K562 (cell line): ENCODE results near the gene CEP250. TPM values are rescaled to one million over a fixed set of nuclear protein-coding genes. Genes with fewer than 3 reads are reported as not detected.

Experiments
- ATAC-seq: fragments of 200-7000 bp; cut with Tn5 transposase; 3 replicates; pipeline ENCODE4 v1.9.1; 2020; ENCODE audit warnings: moderate library complexity
- BruUV-seq: library from RNA; stranded (reverse); fragments of 400-500 nt; replicated peaks from 2 replicates; lab custom pipeline; 2021; lab: Mats Ljungman, UMichigan
- CTCF ChIA-PET: fragments of 300-600 bp; formaldehyde crosslinking; extraction: SDS; loops from one replicate; lab custom pipeline; 2021; ENCODE audit warnings: low intra/inter-chr PET ratio; lab: Yijun Ruan, JAX
- POLR2A ChIA-PET: fragments of 300-600, 350-650 bp; sonication (Branson Sonifier 250); formaldehyde crosslinking; extraction: SDS; loops from one replicate; lab custom pipeline; 2021; ENCODE audit warnings: antibody characterized with exemption, inconsistent platforms; lab: Yijun Ruan, JAX
- DNase-seq, 4 experiments: peaks; one replicate each; pipeline versions ENCODE4 v3.0.0 to v3.0.0-alpha.2; 2011 to 2018; ENCODE audit warnings: low spot score in 3 of 4, mixed read lengths in 3 of 4; ENCODE audit errors: extremely low read depth in 1 of 4
- FAIRE-seq: peaks from 2 replicates; lab custom pipeline; 2011; peaks lifted over from hg19 to GRCh38; lab: Jason Lieb, UNC
- H2AFZ ChIP-seq: 2 replicates; pipeline ENCODE4 v1.6.0; 2011; ENCODE audit warnings: low read depth, low read length, control low read depth, inconsistent platforms
- H3K27ac ChIP-seq: fragments of 200-600 bp; 3 replicates; pipeline ENCODE4 v1.8.0; 2011; ENCODE audit warnings: low read depth, mild to moderate bottlenecking, control low read depth, inconsistent platforms, low read length, moderate library complexity, mixed read lengths; ENCODE audit errors: extremely low read depth
- H3K27me3 ChIP-seq, 2 experiments: fragments of 300-600 bp in 1 of 2; 2 replicates in 1 of 2; 3 replicates in 1 of 2; pipeline versions ENCODE4 v1.6.0 to v1.8.0; 2011; ENCODE audit warnings: inconsistent platforms in 2 of 2, low read length in 2 of 2, mild to moderate bottlenecking in 1 of 2, mixed read lengths in 1 of 2, moderate library complexity in 1 of 2; ENCODE audit not compliant: control insufficient read depth in 2 of 2, insufficient read depth in 2 of 2
- H3K36me3 ChIP-seq: fragments of 300-600 bp; 3 replicates; pipeline ENCODE4 v1.8.0; 2011; ENCODE audit warnings: mild to moderate bottlenecking, low read length, inconsistent platforms; ENCODE audit not compliant: control insufficient read depth, insufficient read depth
- H3K4me1 ChIP-seq, 2 experiments: fragments of 200-600 bp in 1 of 2; replicated peaks in 1 of 2; 2 replicates in 1 of 2; 3 replicates in 1 of 2; pipeline versions ENCODE4 v1.5.1 to v1.8.0; 2011; ENCODE audit warnings: inconsistent platforms in 2 of 2, low read length in 2 of 2, mild to moderate bottlenecking in 1 of 2, mixed read lengths in 1 of 2, moderate library complexity in 1 of 2; ENCODE audit not compliant: control insufficient read depth in 2 of 2, insufficient read depth in 2 of 2
- H3K4me2 ChIP-seq: 2 replicates; pipeline ENCODE4 v1.6.1; 2011; ENCODE audit warnings: low read length, control low read depth, inconsistent platforms, mixed read lengths; ENCODE audit not compliant: insufficient read depth
- H3K4me3 ChIP-seq: fragments of 200-600 bp; sonication (generic), shearing (Covaris generic); 2 replicates; pipeline ENCODE4 v1.5.1; 2016; ENCODE audit warnings: control low read depth, inconsistent platforms
- H3K79me2 ChIP-seq: fragments of 200-600 bp; 3 replicates; pipeline ENCODE4 v1.8.0; 2011; ENCODE audit warnings: low read length, inconsistent platforms; ENCODE audit not compliant: control insufficient read depth, insufficient read depth
- H3K9ac ChIP-seq, 2 experiments: 2 replicates each; pipeline versions ENCODE4 v1.6.0 to v1.6.1; 2011; ENCODE audit warnings: low read depth in 2 of 2, low read length in 2 of 2, control low read depth in 1 of 2, inconsistent platforms in 1 of 2, mild to moderate bottlenecking in 1 of 2, mixed read lengths in 1 of 2; ENCODE audit not compliant: insufficient read depth in 1 of 2
- H3K9me1 ChIP-seq: one replicate; pipeline ENCODE4 v1.6.0; 2011; ENCODE audit warnings: inconsistent platforms, mild to moderate bottlenecking, low read length, moderate library complexity; ENCODE audit not compliant: control insufficient read depth, insufficient read depth
- H3K9me3 ChIP-seq: replicated peaks from 2 replicates; pipeline ENCODE4 v1.5.1; 2011; ENCODE audit warnings: low read depth, low read length, inconsistent platforms; ENCODE audit not compliant: control insufficient read depth, insufficient read depth
- H4K20me1 ChIP-seq: replicated peaks from 2 replicates; pipeline ENCODE4 v1.6.1; 2011; ENCODE audit warnings: low read length, inconsistent platforms, mixed read lengths; ENCODE audit not compliant: control insufficient read depth, insufficient read depth
- ASH1L ChIP-seq: fragments of 450-650 bp; IDR thresholded peaks from 2 replicates; pipeline ENCODE4 v1.6.1; 2018; ENCODE audit warnings: borderline replicate concordance, mild to moderate bottlenecking, low read depth; ENCODE audit not compliant: partially characterized antibody
- BRCA1 ChIP-seq, 2 experiments: fragments of 450-650 bp in 1 of 2; sonication (generic) in 1 of 2; formaldehyde crosslinking in 1 of 2; IDR thresholded peaks; 2 replicates each; pipeline versions ENCODE4 v1.5.0 to v1.6.1; 2017 to 2020; ENCODE audit warnings: mild to moderate bottlenecking in 1 of 2, missing genetic modification reagents in 1 of 2
- FOXP4 ChIP-seq: sonication (generic); formaldehyde crosslinking; IDR thresholded peaks from 2 replicates; pipeline ENCODE4 v1.8.0; 2022; ENCODE audit warnings: mild to moderate bottlenecking, missing genetic modification reagents, borderline replicate concordance
- GTF2F1 ChIP-seq: IDR thresholded peaks from 2 replicates; pipeline ENCODE4 v1.6.1; 2011; ENCODE audit warnings: low read depth, low read length, improper control_type of control experiment
- NBN ChIP-seq: fragments of 450-650 bp; IDR thresholded peaks from 2 replicates; pipeline ENCODE4 v1.6.1; 2016; ENCODE audit warnings: low read depth, mild to moderate bottlenecking
- NCOA6 ChIP-seq: fragments of 450-650 bp; IDR thresholded peaks from 2 replicates; pipeline ENCODE4 v1.6.1; 2017; ENCODE audit warnings: mild to moderate bottlenecking
- OTX1 ChIP-seq: fragments of 450-650 bp; formaldehyde crosslinking; IDR thresholded peaks from 2 replicates; pipeline ENCODE4 v1.4.0; 2022; ENCODE audit warnings: mild to moderate bottlenecking
- POLR2AphosphoS2 ChIP-seq: IDR thresholded peaks from 2 replicates; pipeline ENCODE4 v1.6.1; 2012; ENCODE audit warnings: low read length, improper control_type of control experiment
- SETDB1 ChIP-seq: IDR thresholded peaks from one replicate; pipeline ENCODE4 v1.6.1; 2012; ENCODE audit warnings: low read length, control low read depth, inconsistent platforms
- SP2 ChIP-seq: IDR thresholded peaks from 2 replicates; pipeline ENCODE4 v1.6.1; 2011; ENCODE audit warnings: mild to moderate bottlenecking, low read depth, low read length, moderate library complexity; ENCODE audit not compliant: poor library complexity, severe bottlenecking; ENCODE audit errors: extremely low read depth
- STAT5A ChIP-seq: IDR thresholded peaks from 2 replicates; pipeline ENCODE4 v1.6.1; 2012; ENCODE audit warnings: low read length, inconsistent platforms, borderline replicate concordance
- TEAD2 ChIP-seq: fragments of 450-650 bp; IDR thresholded peaks from 2 replicates; pipeline ENCODE4 v1.6.1; 2016; ENCODE audit warnings: missing genetic modification characterization, control low read depth, missing compliant biosample characterization
- ZNF224 ChIP-seq: sonication (generic); formaldehyde crosslinking; IDR thresholded peaks from 2 replicates; pipeline ENCODE4 v1.8.0; 2022; ENCODE audit warnings: mild to moderate bottlenecking, missing genetic modification reagents
- ZNF24 ChIP-seq: fragments of 450-650 bp; IDR thresholded peaks from 2 replicates; pipeline ENCODE4 v1.6.1; 2016
- ZNF282 ChIP-seq: sonication (generic); formaldehyde crosslinking; IDR thresholded peaks from 2 replicates; pipeline ENCODE4 v1.8.1; 2023; ENCODE audit warnings: missing genetic modification reagents
- ZNF398 ChIP-seq: fragments of 250-450 bp; sonication (Bioruptor Pico); IDR thresholded peaks from 2 replicates; pipeline ENCODE4 v1.8.0; 2021; ENCODE audit warnings: moderate library complexity, mild to moderate bottlenecking, inconsistent platforms
- ZNF740 ChIP-seq, 3 experiments: fragments of 200-800 bp in 1 of 3; sonication (Bioruptor generic) in 1 of 3; sonication (generic) in 1 of 3; formaldehyde crosslinking in 1 of 3; IDR thresholded peaks; 2 replicates each; pipeline versions ENCODE4 v1.6.1 to v1.8.0; 2016 to 2022; ENCODE audit warnings: mild to moderate bottlenecking in 2 of 3, missing compliant biosample characterization in 2 of 3, missing genetic modification characterization in 2 of 3, missing genetic modification reagents in 1 of 3
- WGBS: fragments of 100-300 bp; shearing (Covaris generic); methylation state at CpG from one replicate; pipeline ENCODE4 v1.1.6; 2016; ENCODE audit warnings: low coverage, mixed read lengths; ENCODE audit not compliant: insufficient coverage; ENCODE audit errors: missing lambda C conversion rate; 5-methylcytosine and 5-hydroxymethylcytosine counted together
- in situ Hi-C: fragments of 300-500 bp; cut with MboI; formaldehyde crosslinking; loops from 4 replicates; pipeline ENCODE4 v1.15.0; 2018; ENCODE audit warnings: inconsistent platforms, mixed read lengths
- intact Hi-C: fragments of 100-400 bp; cut with micrococcal nuclease; formaldehyde crosslinking; loops from 2 replicates; pipeline ENCODE4 v1.14.2; 2022
- polyA plus RNA-seq, 8 experiments: library from polyadenylated mRNA; depleted of rRNA in 4 of 8; stranded (reverse) in 5 of 8; unstranded in 3 of 8; fragments of >200 nt; fragmentation: Nextera tagmentation in 2 of 8; fragmentation: Illumina TruSeq in 1 of 8; extraction: Ambion mirVana in 2 of 8; extraction: Trizol in 1 of 8; gene quantifications; 2 replicates each; pipeline versions ENCODE4 v1.2.1 to v1.2.3, GENCODE V29; 2011 to 2014; ENCODE audit warnings: inconsistent platforms in 1 of 8, missing spikeins in 1 of 8
- total RNA-seq, 7 experiments: library from RNA; depleted of rRNA in 6 of 7; stranded (reverse); fragments of >200 nt in 6 of 7; fragmentation: Illumina TruSeq in 2 of 7; extraction: Trizol in 2 of 7; gene quantifications; 2 replicates each; pipeline versions ENCODE4 v1.2.1 to v1.2.3, GENCODE V29; 2011 to 2021; ENCODE audit warnings: low replicate concordance in 1 of 7

Gene CEP250
- total and polyA plus RNA-seq, 9 of the 15 experiments (the other 6 are each of a cell fraction or from before 2014, with no cell fraction given) = 2.5 to 41.9 (median 20.5) TPM

GRCh38 chr20:35499271-35499670 is 43.9 kb downstream of the CEP250 start:
- intact Hi-C loops = no loop called here
- TF ChIP-seq POLR2AphosphoS2 (no peak), BRCA1 (IDR thresholded peaks at IDR 0.05) (no peak), BRCA1 (CRISPR knock-in tag; IDR thresholded peaks at IDR 0.05) (no peak), OTX1 (no peak), FOXP4 (CRISPR knock-in tag) (no peak), ZNF398 (CRISPR knock-in tag) (no peak), NCOA6 (no peak), STAT5A (no peak), ZNF740 (CRISPR knock-in tag; IDR thresholded peaks at IDR 0.05) (no peak), ZNF740 (tag; IDR thresholded peaks at IDR 0.05) (no peak), SETDB1 (no peak), SP2 (no peak), TEAD2 (no peak), ZNF24 (no peak), NBN (no peak), ASH1L (no peak), GTF2F1 (no peak), ZNF224 (CRISPR knock-in tag) (no peak), ZNF282 (no peak)
- WGBS = 64% methylated on average over 1 of the region's 1 CpG
- CTCF ChIA-PET = no interaction called here
- peaks cover 0 to 4% of the 10 kb centered on the region in 2 experiments; a peak in 1 of 5 replicates for H3K4me1 ChIP-seq
- no TSS peak for BruUV-seq
- no peak overlapping the region for H3K27ac ChIP-seq
- H4K20me1 ChIP-seq = no peaks in the 10 kb centered on the region
- POLR2A ChIA-PET = interaction anchor here (0.6 to 1.0 kb wide), 4 partner anchors 8 to 672 kb away, joined by 3 to 6 read pairs (median 4); no protein-coding TSS in a partner anchor
- DNase-seq (no peak), ATAC-seq (no peak), FAIRE-seq (no peak)
- in situ Hi-C loops = no loop called here
- H3K9ac ChIP-seq = no peak overlapping the region
- H3K79me2 ChIP-seq = no peaks in the 10 kb centered on the region
- no peak overlapping the region for H2AFZ ChIP-seq
- H3K9me1 ChIP-seq = no peaks in the 10 kb centered on the region
- no peaks in the 10 kb centered on the region for H3K9me3 ChIP-seq
- H3K36me3 ChIP-seq = peaks cover 88% of the 10 kb centered on the region
- no peaks in the 10 kb centered on the region for H3K27me3 ChIP-seq
- H3K4me3 ChIP-seq = no peak overlapping the region
- no peak overlapping the region for H3K4me2 ChIP-seq
